HL-60/S4 (cell line): ENCODE results near the gene RGMA.

ENCODE experiments used
- in situ Hi-C: fragments of 300-500 bp; cut with MboI; formaldehyde crosslinking; loops from 2 replicates; pipeline ENCODE4 v1.14.3; 2022; ENCODE audit warnings: low sequenced_read_pairs

RGMA gene, protein sequence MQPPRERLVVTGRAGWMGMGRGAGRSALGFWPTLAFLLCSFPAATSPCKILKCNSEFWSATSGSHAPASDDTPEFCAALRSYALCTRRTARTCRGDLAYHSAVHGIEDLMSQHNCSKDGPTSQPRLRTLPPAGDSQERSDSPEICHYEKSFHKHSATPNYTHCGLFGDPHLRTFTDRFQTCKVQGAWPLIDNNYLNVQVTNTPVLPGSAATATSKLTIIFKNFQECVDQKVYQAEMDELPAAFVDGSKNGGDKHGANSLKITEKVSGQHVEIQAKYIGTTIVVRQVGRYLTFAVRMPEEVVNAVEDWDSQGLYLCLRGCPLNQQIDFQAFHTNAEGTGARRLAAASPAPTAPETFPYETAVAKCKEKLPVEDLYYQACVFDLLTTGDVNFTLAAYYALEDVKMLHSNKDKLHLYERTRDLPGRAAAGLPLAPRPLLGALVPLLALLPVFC

DNA sequence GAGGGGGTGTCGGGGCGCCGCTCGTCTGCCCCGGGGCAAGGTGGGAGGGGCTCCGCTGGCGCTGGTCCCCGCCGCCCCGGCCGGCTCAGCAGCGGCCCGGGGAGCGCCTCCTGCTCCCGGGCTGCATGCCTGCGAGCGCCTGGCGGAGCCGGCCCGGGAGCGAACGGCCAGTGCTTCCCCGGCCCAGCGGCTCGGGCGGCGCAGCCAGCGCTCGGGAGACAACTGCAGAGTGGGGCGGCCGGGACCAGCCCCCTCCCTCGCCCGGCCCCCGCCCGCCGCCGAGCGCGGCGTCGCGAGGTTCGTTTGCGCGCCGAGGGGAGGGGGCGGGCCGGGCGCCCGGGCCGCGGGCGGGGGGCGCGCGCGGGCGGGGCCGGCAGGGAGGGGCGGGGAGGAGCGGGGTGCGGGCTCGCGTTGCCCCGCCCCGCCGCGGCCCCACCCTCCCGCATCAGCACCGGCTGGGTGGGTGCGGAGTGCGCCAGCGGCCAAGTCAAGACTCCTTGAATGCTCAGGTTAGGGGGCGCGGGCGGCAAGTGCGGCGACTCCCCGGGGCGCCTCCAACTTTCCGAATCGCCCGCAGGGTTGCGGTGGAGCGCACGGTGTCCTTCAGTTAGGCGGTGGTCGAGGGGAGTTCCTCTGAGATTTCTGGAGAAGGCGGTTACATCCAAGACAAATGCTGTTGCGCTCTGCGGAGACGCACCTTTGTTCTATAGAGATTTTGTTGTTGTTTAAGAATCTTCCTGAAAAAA is at the start of gene RGMA:
TSS of gene RGMA (minus strand) at position 231 of the 746 bp plus-strand sequence. CDS start 279 bp downstream, outside the sequence.
- in situ Hi-C loops, result no loop called here

DNA sequence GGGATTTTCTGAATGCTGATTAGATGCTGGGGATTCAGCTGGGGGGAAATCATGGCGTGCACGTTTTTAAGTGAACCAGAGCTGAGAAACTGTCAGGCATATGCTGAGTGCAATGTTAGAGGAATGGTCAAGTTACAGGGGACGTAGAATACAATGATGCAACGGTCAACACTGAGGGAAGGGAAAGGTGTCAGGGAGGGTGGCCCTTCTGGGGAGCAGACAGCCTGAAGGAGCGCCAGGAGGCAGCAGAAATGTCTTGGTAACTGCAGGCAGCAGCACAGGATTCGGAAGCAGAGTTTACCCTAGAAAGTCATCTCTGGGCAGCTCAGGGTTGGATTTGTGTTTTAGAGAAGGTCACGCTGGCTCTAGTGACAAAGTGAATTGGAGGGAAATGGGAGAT is 47.6 kb upstream of the RGMA start:
- in situ Hi-C loops, result no loop called here

DNA sequence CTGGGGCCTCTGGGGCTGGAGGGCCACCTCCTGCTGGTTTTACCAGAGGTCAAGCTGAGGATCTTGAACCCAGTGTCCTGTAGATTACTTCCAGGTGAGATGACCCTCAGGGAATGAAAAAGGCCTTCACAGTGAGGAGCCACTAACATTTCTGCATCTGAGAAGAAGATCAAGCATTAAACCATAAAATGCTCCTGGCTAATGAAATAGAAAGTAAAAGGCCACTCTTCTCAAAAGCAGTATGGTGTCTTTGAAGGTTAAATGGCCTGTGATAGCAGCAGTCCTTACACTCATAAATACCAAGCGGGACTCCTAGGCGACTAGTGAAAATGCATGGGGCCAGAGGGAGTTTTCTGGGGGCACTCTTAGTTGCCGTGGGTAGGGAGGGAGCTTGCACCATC is 47.0 kb upstream of the RGMA start:
- in situ Hi-C loops, result no loop called here

DNA sequence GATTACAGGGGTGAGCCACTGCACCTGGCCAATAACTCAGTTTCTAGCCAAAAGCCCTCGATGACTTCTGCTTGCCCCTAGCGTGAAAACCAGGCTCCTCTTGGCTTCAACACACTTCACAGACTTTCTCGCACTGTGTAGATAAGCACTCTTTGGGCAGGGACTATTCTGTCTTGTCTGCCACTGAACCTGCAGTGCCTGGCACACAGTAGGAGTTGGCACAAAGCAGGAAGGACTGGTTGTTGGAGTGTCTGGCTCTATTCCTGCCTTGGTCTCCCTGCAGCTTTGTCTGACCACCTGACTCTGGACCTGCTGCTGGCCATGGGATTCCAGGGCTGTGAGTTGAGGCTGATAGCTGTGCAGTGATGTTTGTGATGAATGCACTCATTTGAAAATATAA is 46.4 kb upstream of the RGMA start:
- in situ Hi-C loops, result no loop called here

DNA sequence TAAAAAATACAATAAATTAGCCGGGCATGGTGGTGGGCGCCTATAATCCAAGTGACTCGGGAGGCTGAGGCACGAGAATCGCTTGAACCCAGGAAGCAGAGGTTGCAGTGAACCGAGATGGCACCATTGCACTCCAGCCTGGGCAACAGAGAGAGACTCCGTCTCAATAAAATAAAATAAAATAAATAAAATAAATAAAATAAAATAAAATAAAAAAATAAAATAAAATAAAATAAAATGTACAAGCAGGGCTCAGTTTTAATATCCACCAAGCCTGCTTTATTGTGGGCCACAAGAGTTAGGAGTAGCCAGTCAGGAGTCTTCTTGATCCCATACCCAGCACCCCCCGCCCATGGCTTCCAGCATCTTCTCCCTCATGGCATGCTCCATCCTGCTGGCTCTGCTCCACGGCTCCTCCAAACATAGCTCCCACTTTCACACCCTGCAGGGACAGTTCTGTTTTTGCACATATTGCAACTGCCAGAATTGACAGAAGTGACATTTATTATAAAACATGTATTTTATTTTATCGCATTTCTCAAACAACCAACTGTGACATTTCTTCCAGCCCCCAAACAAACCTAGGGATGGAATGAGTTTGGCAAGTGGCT is 42.6 kb upstream of the RGMA start:
- in situ Hi-C loops, result no loop called here

DNA sequence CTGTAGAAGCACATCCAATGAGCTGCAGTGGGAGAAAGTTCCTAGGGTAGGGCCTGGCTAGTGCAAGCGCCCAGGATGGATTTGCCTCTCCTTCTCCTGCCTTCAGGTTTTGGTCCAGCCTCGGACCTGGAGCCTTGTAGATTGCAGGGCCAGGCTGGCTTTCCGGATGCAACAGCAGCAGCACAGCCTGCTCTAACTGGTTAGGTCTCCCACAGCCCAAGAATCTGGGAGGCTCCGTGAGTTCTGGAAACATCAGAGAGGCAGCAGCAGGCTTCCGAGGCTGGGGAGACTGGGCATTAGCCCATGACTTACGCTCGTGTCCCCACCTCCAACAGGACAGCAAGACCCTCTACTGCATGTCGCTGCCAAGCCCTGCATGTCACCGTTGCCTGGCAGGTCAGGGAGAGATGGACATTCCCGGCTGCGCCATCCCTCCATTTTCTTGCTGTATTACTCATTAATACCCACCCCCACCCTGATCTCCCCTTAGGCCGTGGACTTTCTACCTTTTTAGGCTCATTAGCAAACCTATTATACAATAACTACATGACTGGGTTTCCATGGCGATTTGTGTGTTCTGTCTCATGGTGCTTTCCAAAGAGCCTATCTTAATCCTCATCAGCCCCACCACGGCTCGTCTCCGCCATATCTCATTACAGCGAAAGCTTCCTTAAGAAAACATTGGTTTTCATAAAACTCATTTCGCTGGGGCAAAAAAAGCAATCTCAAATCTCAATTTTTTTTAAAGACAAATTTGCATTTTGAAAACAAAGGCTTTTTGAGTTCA is 40.9 kb upstream of the RGMA start:
- in situ Hi-C loops, result no loop called here

DNA sequence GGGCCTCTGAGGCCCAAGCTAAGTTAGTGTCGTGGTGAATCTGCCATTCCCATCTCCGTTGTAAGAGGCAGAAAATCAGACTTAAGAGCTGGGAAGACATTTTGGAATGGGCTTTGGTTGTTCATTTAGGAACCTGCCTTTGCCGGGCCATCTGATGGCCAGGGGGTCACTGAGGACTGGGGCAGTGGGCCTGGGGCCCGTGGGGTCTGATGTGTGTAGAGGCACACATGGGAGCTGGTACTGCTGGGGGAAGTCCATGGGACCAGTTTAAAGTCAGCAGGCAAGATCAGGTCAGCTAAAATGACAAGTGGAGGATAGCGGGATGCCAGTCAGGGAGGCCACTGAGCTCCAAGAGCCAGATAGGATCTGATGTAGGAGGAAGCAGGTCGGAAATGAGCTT is 38.3 kb upstream of the RGMA start:
- in situ Hi-C loops, result no loop called here

DNA sequence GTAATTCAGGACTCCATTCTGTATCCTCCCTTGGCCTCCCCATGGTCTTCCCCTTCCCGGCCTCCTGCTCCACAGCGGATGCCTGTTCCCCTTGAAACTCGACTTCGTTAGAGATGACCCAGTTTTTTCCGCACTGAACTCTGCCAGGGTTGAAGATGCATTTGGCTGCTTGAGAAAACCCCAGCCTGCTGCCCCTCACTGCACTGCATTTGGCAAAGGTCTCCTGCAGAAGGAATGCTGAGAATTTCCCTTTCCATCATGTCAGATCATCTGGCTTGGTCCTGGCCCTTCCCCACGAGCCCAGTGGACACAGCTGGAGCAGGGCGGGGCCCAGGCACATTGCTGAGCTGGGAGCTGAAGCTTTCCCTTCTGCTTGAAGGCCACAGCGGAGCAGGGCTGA is 37.6 kb upstream of the RGMA start:
- in situ Hi-C loops, result no loop called here

DNA sequence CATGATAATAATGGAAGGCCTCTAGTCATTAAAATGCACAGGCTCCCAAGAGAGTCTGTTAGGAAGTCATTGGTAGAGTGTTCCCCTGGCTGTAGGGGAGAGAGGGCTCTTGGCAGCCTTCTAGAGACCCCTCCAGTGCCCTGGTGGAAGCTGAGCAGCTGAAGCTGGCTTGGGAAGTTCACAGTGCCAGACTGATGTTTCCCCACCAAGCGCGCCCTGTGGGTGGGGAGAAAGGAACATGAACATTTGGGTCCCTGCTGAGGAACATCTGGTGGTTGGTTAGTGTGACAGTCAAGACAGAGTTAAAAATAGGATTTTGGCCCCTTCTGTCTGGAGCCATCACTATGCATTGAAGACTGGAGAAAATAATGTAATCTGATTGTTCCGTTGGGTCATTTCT is 37.1 kb upstream of the RGMA start:
- in situ Hi-C loops, result no loop called here

DNA sequence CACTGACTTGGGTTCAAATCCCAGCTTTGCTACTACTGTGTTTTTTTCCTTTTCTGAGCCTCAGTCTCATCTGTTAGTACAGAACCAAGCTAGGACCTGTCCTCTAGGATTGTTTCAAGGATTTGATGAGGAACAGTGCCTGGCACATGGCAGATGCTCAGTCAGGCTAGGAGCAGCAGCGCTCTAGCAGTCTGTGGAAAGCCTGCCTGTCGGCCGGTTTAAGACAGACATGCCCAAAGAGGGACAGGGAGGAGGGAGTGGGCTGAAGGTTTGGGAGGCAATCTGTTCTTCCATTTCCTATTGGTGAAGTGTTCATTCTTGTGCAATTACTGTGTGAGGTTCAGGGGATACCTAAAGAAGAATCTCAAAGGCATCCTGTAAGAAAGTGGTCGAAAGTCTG is 35.1 kb upstream of the RGMA start:
- in situ Hi-C loops, result no loop called here

DNA sequence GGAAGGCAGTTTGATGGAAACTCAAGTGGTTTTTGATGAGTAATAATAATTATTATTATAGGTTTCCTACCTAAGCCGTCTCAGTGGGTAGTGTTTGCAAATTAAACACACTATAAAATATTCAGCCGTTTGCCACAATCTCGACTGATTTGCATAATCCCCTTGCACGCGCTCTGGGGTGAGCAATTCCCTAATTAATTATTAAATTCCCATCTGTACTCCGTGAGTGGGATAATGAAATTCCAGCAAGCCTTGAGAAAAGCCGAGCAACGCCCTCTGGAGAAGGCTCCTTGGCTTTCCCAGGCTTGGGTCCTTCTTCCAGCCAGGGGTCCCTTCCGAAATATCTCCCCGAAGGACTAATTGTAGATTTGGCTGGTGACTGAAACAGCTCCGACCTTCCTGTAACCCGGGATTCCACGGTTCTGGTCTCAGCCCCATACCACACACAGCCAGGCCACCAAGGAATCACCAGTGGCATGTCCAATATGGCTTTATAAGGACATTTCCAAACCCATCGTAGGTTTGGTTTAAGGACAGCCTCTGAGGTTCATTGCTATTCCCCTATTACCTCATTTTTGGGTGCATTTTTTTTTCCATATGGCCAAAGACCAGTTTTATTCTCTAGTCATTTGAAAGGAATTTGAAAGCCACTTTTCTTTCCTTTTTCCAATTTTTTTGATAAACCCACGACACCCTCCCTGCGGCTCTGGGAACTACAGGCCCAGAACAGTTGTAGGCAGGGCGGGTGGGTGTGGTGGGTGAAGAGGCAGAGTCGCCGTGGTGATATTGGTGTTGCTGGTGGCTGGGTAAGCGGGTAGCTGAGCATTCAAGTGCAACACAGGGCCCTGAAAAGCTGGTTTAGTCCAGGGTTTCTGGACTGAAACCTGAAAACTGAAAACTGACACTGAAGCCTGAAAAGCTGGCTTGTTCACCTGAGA is 33.2 kb upstream of the RGMA start:
- in situ Hi-C loops, result no loop called here

DNA sequence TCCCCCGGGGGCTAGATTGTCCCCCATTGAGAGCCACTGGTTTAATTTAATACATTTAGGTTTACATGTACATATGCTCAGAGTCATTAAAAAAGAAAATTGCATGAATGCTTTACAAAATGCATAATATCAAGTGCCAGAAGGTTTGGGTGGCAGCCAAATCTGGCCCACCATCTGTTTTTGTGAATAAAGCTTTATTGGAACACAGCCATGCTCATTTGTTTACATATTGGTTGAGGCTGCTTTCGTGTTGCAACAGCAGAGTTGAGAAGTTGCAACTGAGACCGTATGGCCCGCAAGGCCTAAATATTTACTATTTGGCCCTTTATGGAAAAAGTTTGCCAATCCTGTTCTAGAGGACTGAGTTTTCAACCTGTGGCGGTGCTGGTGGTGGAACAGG is 32.1 kb upstream of the RGMA start:
- in situ Hi-C loops, result no loop called here

DNA sequence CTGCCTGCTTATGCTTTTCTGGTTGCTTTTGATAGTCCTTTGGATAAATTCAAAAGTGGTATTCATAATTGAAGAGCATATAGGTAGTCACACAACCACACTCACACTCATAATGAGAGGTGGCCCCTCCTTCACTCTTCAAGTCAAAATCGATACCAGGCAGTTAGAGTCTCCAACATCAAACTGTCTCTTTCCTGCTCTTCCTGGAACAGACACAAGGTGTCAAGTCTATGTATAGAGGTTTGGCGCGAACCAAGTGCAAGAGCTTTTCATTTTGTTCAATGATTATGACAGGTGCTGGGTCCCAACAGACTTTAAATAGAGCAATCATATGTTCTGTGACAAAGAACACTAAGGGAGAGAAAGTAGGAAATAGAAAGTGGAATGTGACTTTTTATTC is 29.9 kb upstream of the RGMA start:
- in situ Hi-C loops, result no loop called here

DNA sequence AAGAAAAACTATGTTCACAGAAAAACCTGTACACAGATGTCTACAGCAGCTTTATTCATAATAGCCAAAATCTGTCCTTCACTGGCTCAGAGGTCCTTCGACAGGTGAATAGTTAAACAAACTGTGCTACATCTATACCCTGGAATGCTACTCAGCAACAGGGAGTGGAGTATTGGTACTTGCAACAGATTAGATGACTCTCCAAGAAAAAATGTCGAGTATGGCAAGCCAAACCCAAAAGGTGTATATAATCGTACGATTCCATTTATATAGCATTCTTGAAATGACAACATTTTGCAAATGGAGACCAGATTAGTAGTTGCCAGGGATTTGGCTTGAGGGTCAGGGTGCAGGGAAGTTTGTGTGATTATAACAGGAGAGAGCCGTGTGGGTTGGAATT is 22.4 kb upstream of the RGMA start:
- in situ Hi-C loops, result no loop called here

DNA sequence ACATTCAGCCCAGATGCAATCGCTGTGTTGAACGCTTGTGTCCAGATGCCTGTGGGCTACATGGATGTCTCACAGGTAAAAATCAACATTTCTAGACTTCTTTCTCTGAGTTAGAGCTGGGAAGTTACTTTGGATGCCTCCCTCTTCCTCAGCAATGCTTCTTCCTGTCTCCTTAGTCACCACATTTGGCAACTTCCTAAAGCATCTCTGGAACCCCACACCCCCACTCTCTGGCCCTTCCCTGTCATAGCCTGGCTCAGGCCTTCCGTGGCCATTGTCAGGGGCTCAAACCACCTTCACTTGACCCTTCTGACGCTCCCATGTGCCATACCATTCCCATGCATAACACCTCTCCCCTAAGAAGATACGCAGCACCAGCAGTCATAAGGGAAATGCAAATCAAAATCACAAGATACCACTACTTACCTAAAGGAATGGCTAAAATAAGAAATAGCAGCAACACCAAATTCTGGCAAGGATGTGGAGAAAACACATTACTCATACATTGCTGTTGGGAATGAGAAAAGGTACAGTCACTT is 21.6 kb upstream of the RGMA start:
- in situ Hi-C loops, result no loop called here

DNA sequence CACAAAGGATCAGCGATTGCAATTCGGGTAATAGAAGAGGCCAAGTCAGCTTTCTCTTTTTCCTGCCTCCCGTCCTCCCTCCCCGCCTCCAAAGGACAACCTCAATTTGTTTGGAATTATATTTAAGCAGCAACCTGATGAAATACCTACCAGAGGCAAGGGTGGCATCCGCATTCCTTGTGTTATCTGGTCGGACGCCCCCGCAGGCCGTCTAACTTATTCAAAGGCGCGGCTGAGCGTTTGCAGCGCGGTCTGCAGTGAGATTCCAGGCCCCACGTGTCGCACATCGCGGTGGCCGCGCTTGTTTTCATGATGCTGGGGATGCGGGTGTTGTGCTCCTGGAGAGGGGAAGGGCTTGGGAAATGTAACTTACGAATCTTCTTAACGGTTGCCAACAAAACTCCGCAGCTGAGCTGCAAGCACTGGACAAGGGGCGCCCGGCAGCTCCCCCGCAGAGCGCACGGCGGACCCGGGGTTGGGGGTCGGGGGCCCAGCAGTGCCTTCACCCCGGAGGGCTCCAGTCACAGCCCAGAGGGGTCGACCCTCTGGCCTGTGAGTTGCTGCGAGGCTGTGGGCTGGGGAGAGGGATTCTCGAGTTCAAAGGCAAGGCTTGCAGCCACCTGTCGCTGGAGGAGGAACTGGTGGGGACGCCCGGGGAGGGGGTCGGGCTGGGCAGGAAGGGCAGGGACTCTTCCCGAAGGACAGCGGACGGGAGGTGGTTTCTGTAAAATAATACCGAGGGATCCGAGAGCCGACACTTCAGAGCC is 20.5 kb upstream of the RGMA start:
- in situ Hi-C loops, result no loop called here

DNA sequence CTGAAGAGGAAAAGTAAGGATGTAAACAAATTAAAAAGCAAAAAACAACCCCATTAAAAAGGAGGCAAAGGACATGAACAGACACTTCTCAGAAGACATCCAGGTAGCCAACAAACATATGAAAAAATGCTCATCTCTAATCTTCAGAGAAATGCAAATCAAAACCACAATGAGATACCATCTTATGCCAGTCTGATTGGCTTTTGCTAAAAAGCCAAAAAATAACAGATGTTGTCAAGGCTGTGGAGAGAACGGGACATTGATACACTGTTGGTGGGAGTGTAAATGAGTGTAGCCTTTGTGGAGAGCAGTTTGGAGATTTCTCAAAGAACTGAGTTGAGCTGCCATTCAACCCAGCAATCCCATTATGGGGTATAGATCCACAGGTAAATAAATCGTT is 18.6 kb upstream of the RGMA start:
- in situ Hi-C loops, result no loop called here

DNA sequence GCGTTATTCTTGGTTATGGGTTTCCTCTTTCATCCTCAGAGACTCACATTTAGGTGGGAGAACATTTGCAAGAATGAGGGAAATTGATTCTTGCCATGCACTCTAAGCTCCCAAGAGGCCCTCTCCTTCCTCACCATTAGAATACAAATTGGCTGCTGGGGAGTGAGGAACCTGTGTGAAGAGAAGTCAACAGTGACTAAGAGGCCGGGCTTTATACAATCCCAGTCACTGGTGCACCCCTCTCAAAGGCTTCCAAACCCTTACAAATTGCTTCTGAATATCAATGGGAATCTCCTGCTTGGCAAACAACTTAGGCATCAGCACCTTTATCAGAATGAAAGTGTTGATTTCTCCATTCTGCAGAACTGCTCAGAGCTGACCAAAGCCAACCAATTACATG is 16.5 kb upstream of the RGMA start:
- in situ Hi-C loops, result no loop called here

DNA sequence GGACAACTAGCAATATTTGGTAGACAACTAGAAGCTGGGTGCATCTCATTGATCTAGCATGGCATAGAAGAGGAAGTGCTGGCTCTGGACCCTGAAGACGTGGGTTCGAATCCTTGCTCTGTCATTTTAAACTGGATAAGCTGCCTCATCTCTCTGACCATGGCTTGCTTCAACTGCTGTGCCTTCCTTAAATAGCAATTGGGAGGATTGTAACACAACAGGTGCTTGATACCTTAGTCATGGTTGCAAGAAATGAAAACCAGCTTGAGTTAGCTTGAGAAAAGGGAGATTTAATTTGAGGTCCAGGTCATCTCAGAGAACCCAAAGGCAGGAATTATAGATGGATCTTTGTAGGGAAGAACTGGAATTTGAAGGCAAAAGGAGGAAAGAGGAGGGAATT is 14.8 kb upstream of the RGMA start:
- in situ Hi-C loops, result no loop called here
